KOPT-K1 (cell line): ENCODE measurements around the gene GZMH.
"Not testable (repeated sequence)": the region's sequence is repeated elsewhere in the genome, so short reads cannot be mapped to it uniquely, and the experiment has no call there.

Experiments used
- H3K27ac ChIP-seq: fragments of 200-600 bp; sonication (generic); 2 replicates; pipeline ENCODE4 v1.5.1; 2016; ENCODE audit warnings: antibody characterized with exemption, mild to moderate bottlenecking, low read depth, low read length; ENCODE audit not compliant: poor library complexity, severe bottlenecking
- H3K36me3 ChIP-seq: fragments of 200-600 bp; sonication (generic); 2 replicates; pipeline ENCODE4 v1.5.1; 2017; ENCODE audit warnings: antibody characterized with exemption, mild to moderate bottlenecking, low read length, moderate library complexity; ENCODE audit not compliant: insufficient read depth
- H3K9me3 ChIP-seq: fragments of 200-600 bp; sonication (generic); 2 replicates; pipeline ENCODE4 v1.5.1; 2017; ENCODE audit warnings: antibody characterized with exemption, low read length, mild to moderate bottlenecking; ENCODE audit not compliant: insufficient read depth, poor library complexity, severe bottlenecking

The GZMH gene

GRCh38 chr14:24609655-24610344 is at the start of gene GZMH:
Gene GZMH (minus strand): TSS chr14:24609685. CDS start chr14:24609613, 72 bp downstream.
- Histone ChIP-seq H3K27ac (no peak within 1 kb of the TSS), H3K9me3 (no peaks in the 10 kb centered on the region), H3K36me3 (no peaks in the 10 kb centered on the region)

GRCh38 chr14:24648361-24648760 is 38.9 kb upstream of the GZMH start:
- H3K27ac ChIP-seq, H3K9me3 ChIP-seq, H3K36me3 ChIP-seq: not testable (repeated sequence)

- Histone ChIP-seq H3K27ac (no peak overlapping the region), H3K36me3 (no peaks in the 10 kb centered on the region), H3K9me3 (no peaks in the 10 kb centered on the region)
These were observed 30.4 kb upstream of the GZMH start for GRCh38 chr14:24639905-24640304.

GRCh38 chr14:24639270-24639669 is 29.8 kb upstream of the GZMH start:
- Histone ChIP-seq H3K9me3 (no peaks in the 10 kb centered on the region), H3K36me3 (no peaks in the 10 kb centered on the region)

GRCh38 chr14:24634158-24634557 is 24.7 kb upstream of the GZMH start, which contains the start of gene GZMB:
Gene GZMB (minus strand): TSS chr14:24634190. CDS start chr14:24634160, 30 bp downstream.
- Histone ChIP-seq H3K27ac (no peak within 1 kb of the TSS), H3K36me3 (no peaks in the 10 kb centered on the region), H3K9me3 (no peaks in the 10 kb centered on the region)

More at GRCh38 chr14:24639270-24639669, 29.8 kb upstream of the GZMH start:
- H3K27ac ChIP-seq, result no peak overlapping the region

- Histone ChIP-seq H3K9me3 (no peaks in the 10 kb centered on the region), H3K27ac (no peak overlapping the region), H3K36me3 (no peaks in the 10 kb centered on the region)
These were observed 23.9 kb upstream of the GZMH start for GRCh38 chr14:24633353-24633752.

- H3K27ac ChIP-seq, result no peak overlapping the region
- H3K9me3 ChIP-seq, result no peaks in the 10 kb centered on the region
- no peaks in the 10 kb centered on the region for H3K36me3 ChIP-seq
These were observed 23.3 kb upstream of the GZMH start for GRCh38 chr14:24632761-24633160.

GRCh38 chr14:24632336-24632735 is 22.9 kb upstream of the GZMH start:
- H3K9me3 ChIP-seq, result no peaks in the 10 kb centered on the region
- no peaks in the 10 kb centered on the region for H3K36me3 ChIP-seq
- H3K27ac ChIP-seq, result no peak overlapping the region

GRCh38 chr14:24631749-24632335 is 22.4 kb upstream of the GZMH start:
- H3K9me3 ChIP-seq, result no peaks in the 10 kb centered on the region
- no peak overlapping the region for H3K27ac ChIP-seq

GRCh38 chr14:24630872-24631477 is 21.5 kb upstream of the GZMH start:
- Histone ChIP-seq H3K36me3 (no peaks in the 10 kb centered on the region), H3K9me3 (no peaks in the 10 kb centered on the region), H3K27ac (no peak overlapping the region)

More at GRCh38 chr14:24631749-24632335, 22.4 kb upstream of the GZMH start:
- no peaks in the 10 kb centered on the region for H3K36me3 ChIP-seq

GRCh38 chr14:24630087-24630871 is 20.8 kb upstream of the GZMH start:
- Histone ChIP-seq H3K9me3 (no peaks in the 10 kb centered on the region), H3K36me3 (no peaks in the 10 kb centered on the region), H3K27ac (no peak overlapping the region)

- no peaks in the 10 kb centered on the region for H3K36me3 ChIP-seq
- no peaks in the 10 kb centered on the region for H3K9me3 ChIP-seq
- no peak overlapping the region for H3K27ac ChIP-seq
These were observed 20.0 kb upstream of the GZMH start for GRCh38 chr14:24629521-24629920.

- Histone ChIP-seq H3K27ac (no peak overlapping the region), H3K36me3 (no peaks in the 10 kb centered on the region), H3K9me3 (no peaks in the 10 kb centered on the region)
These were observed 4.3 kb upstream of the GZMH start for GRCh38 chr14:24613747-24614146.

- H3K27ac ChIP-seq, result no peak overlapping the region
- no peaks in the 10 kb centered on the region for H3K36me3 ChIP-seq
- no peaks in the 10 kb centered on the region for H3K9me3 ChIP-seq
These were observed 3.8 kb upstream of the GZMH start for GRCh38 chr14:24613241-24613640.

- Histone ChIP-seq H3K36me3 (no peaks in the 10 kb centered on the region), H3K9me3 (no peaks in the 10 kb centered on the region), H3K27ac (no peak overlapping the region)
These were observed 2.7 kb upstream of the GZMH start for GRCh38 chr14:24612196-24612595.
